Activated effector memory CD4-positive, alpha-beta T cell treated with Interleukin-2 at 50 U/mL for 16 hours (primary cell): ENCODE measurements around the gene FAM3C.
"Not testable (repeated sequence)": the region's sequence is repeated elsewhere in the genome, so short reads cannot be mapped to it uniquely, and the experiment has no call there.

Source experiments
- DNase-seq: peaks from one replicate; pipeline ENCODE4 v3.0.0-alpha.2; 2020

FAM3C gene

GRCh38 chr7:121329191-121330052, 66.7 kb downstream of the FAM3C start:
- no peak for DNase-seq

- no peak for DNase-seq
Observed at GRCh38 chr7:121328508-121329190, 67.5 kb downstream of the FAM3C start, which contains the start of gene WNT16. WNT16 (plus strand) TSS chr7:121329000; CDS start chr7:121329293, 293 bp downstream.

GRCh38 chr7:121327671-121328070, 68.4 kb downstream of the FAM3C start:
- no peak for DNase-seq

GRCh38 chr7:121323515-121324302, 72.4 kb downstream of the FAM3C start:
- no peak for DNase-seq

GRCh38 chr7:121322460-121322859, 73.6 kb downstream of the FAM3C start:
- no peak for DNase-seq

- not testable (repeated sequence) for DNase-seq
Observed at GRCh38 chr7:121315170-121315569, 80.9 kb downstream of the FAM3C start.

GRCh38 chr7:121313793-121314676, 82.1 kb downstream of the FAM3C start:
- no peak for DNase-seq

GRCh38 chr7:121313220-121313792, 82.8 kb downstream of the FAM3C start:
- DNase-seq = no peak

- DNase-seq = no peak
Observed at GRCh38 chr7:121307021-121307574, 89.0 kb downstream of the FAM3C start.

GRCh38 chr7:121306565-121306964, 89.5 kb downstream of the FAM3C start:
- no peak for DNase-seq

- no peak for DNase-seq
Observed at GRCh38 chr7:121305109-121305508, 91.0 kb downstream of the FAM3C start.

GRCh38 chr7:121304102-121304658, 91.9 kb downstream of the FAM3C start:
- DNase-seq = no peak

- no peak for DNase-seq
Observed at GRCh38 chr7:121303422-121304101, 92.5 kb downstream of the FAM3C start.

GRCh38 chr7:121302214-121302745, 93.8 kb downstream of the FAM3C start:
- DNase-seq = no peak

- no peak for DNase-seq
Observed at GRCh38 chr7:121301446-121302213, 94.5 kb downstream of the FAM3C start.

- DNase-seq = no peak
Observed at GRCh38 chr7:121300685-121301420, 95.3 kb downstream of the FAM3C start.
